DMS 273 (cell line): ENCODE results near the gene SERINC5.
A peak's percentile ranks its signal among the peaks of the same experiment; 100 is the strongest.

Source experiments
- DNase-seq: peaks from one replicate; lab custom pipeline; 2025; ENCODE audit not compliant: unreplicated experiment; lab: John Stamatoyannopoulos, UW

Gene SERINC5

DNA sequence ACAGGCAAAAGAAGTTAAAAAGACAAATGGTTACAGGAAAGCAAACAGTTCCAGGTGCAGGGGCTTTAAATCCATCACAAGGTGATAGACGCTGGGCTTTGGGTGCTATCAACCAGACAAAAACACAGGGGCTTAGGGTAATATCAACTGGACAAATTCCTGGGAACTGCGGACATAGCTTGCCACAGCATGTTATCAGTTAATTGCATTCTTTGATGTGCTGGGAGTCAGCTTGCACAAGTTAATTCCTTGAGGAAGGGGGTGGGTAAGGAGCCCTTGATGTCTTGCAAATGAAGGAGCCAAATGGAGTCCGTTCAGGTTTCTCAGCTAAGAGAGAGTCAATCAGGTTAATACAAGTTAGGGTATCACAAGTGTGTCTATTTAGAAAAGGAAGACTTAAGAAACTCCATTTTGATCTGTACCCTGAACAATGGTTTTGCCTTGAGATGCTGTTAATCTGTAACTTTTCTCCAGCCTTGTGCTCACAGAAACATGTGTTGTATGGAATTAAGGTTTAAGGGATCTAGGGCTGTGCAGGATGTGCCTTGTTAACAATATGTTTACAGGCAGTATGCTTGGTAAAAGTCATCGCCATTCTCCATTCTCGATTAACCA is 144.4 kb downstream of the SERINC5 start:
- peak; percentile 28 for DNase-seq

GRCh38 chr5:80109646-80110478 is 146.0 kb downstream of the SERINC5 start:
- peak; percentile 99 for DNase-seq

- no peak for DNase-seq
Observed at GRCh38 chr5:80106916-80107315, 148.9 kb downstream of the SERINC5 start.

DNA sequence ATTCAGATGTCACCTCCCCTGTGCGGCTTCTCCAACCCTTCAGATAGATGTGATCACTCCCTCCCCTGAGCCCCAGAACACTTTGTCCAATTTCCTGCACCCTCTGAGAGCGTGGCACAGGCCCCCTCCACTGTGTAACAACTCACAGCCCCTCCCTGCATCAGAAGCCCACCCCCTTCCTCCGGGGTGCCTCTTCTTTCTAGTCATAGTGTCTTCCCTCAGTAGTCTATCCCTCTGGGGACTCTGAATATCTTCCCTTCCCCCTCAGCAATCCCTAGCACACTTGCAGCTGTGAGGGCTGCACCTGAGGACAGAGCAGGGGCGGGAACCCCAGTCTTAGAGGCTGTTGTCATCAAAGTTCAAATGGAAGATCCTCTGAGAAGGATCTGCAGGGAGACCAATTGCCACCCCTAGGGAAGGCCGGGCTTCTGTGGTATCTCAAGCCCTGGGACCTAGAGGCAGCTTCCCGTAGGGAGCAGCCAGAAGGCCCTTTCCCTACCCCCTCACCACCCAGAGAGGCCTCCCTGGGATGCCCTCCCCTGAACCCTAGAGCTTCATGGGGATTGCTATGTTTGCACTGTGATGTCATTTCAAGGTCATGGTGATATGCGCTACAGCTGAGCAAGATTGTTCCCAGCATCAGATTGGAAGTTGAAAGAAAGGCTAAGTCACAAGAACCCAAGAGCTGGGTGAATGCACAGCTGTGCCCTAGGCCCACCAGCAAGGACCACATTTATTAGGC is 150.0 kb downstream of the SERINC5 start:
- DNase-seq, result no peak

DNA sequence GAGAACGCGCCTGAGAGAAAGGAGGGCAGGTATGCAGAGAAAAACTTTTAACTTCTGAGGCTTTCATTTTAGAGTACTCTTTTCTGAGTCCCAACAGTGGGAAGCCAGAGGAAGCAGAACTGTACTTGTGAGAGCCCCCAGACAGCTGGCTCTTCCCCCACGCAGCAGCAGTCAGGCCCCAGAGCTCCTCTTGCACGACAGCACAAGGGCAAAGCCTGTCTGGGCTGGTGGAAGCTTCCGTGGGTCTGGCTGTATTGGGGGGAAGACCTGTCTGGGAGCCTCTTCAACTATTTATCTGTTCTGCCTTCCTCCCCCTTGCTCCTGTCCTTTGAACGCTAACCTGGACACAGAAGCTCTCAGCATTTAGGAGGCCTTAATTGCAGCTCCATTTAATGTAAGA is 152.5 kb downstream of the SERINC5 start:
- DNase-seq, result peak; percentile 17

DNA sequence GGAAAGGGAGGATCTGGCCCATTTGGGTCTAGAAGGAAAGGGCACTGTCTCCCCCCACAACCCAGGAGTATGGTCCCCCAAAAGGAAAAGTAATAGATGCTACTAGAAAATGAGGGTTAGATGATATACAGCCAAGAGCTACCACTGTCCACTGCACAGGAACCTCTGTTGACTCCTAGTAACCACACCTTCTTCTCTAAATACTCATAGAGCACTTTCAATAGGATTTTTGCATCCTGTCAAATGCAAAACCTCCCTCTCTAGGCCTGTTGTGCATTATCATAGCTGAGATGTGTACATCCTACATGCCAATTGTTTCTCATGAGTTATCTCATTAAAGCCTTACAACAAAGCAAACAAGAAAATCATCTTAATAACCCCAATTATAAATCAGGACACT is 153.9 kb downstream of the SERINC5 start:
- no peak for DNase-seq

DNA sequence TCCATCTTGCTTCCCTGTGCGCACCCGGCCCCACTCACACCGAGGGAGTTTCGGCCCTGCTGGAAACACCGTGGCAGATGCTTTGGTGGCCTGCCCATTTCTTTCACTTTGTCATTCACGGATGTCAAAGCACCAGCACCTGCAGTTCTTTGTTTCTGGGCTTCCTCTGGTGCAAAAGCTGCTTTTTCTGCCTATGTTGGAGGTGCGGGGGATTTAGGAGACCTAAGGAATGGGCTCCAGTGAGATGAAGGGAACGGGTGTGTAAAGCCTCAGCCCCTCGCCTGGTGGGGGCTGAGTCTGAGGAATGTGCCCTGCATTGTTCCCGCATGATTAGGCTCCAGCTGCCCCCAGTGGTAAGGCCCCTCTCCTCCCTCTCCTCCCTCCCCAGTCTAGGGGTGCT is 158.4 kb downstream of the SERINC5 start:
- no peak for DNase-seq

- no peak for DNase-seq
Observed at GRCh38 chr5:80094236-80094738, 161.6 kb downstream of the SERINC5 start.

DNA sequence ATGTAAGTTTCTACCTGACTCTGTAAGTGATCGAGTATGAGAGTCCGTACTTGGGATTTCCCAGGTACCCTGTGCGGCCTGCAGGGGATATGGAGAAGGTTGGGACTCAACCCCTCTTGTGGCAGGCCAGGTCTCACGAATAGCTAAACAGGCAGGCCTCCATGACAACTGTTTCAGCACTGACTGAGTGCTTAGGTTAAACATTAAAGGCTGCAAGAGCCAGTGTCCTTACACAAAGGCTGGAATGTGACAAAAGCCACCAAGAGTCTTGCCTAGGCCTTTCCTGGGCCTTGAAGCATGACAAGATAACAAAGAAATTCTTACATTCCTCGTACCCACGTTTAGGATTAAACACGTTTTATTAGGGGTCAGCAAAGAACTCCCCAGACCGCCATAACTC is 162.1 kb downstream of the SERINC5 start:
- peak; percentile 30 for DNase-seq

GRCh38 chr5:80092486-80093107 is 163.3 kb downstream of the SERINC5 start:
- no peak for DNase-seq

DNA sequence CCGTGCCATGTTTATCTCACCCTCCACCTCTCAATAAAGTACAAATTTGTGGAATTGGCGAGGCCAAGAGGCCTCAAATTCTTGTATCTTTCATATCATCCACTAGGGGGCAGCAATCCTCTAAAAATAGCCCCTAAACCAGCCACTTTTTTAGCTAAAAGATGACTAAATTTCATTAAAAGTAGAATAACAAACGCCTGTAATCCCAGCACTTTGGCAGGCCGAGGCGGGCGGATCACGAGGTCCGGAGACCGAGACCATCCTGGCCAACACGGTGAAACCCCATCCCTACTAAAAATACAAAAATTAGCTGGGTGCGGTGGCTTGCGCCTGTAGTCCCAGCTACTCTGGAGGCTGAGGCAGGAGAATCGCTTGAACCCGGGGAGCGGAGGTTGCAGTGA is 164.1 kb downstream of the SERINC5 start:
- peak; percentile 72 for DNase-seq

GRCh38 chr5:80090884-80091166 is 165.0 kb downstream of the SERINC5 start:
- no peak for DNase-seq

GRCh38 chr5:80083101-80083890 is 172.6 kb downstream of the SERINC5 start:
- peak; percentile 91 for DNase-seq

GRCh38 chr5:80082731-80083100 is 173.1 kb downstream of the SERINC5 start:
- peak; percentile 97 for DNase-seq

GRCh38 chr5:80082281-80082680 is 173.6 kb downstream of the SERINC5 start:
- peak; percentile 66 for DNase-seq

DNA sequence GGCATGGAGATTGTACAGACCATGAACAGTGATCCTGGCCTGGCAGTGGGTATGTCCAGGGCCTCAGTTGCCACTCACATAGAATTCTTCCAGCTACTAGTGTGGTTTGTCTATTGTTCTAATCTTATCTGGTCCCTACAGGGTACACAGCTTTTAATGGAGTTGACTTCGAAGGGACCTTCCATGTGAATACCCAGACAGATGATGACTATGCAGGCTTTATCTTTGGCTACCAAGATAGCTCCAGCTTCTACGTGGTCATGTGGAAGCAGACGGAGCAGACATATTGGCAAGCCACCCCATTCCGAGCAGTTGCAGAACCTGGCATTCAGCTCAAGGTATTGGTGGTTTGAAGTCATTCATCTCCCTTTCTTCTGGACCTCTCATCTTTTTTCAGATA is 176.9 kb downstream of the SERINC5 start:
- no peak for DNase-seq

GRCh38 chr5:80077051-80077714 is 178.7 kb downstream of the SERINC5 start:
- no peak for DNase-seq

- DNase-seq, result no peak
Observed at GRCh38 chr5:80076131-80077050, 179.5 kb downstream of the SERINC5 start.
